Activated naive CD4-positive, alpha-beta T cell treated with anti-CD3 and anti-CD28 coated beads, Interleukin-2, amount 10 ng/mL, durations not matched to agents 7 days and 5 days (primary cell): ENCODE measurements around the gene ANKRD55.
"Not testable (repeated sequence)": the region's sequence is repeated elsewhere in the genome, so short reads cannot be mapped to it uniquely, and the experiment has no call there.

Source experiments
- CTCF ChIA-PET: fragments of 350-600 bp; sonication (Branson Sonifier 250); formaldehyde crosslinking; loops from one replicate; lab custom pipeline; 2021; ENCODE audit warnings: antibody characterized with exemption; lab: Charles Lee
- DNase-seq: peaks from one replicate; pipeline ENCODE4 v3.0.0-alpha.2; 2020
- H3K27ac Mint-ChIP-seq: one replicate; pipeline ENCODE4 v1.8.0; 2021; ENCODE audit warnings: mild to moderate bottlenecking, moderate library complexity, mixed read lengths
- H3K27me3 Mint-ChIP-seq: one replicate; pipeline ENCODE4 v1.8.0; 2021; ENCODE audit warnings: mild to moderate bottlenecking, mixed read lengths
- H3K36me3 Mint-ChIP-seq: one replicate; pipeline ENCODE4 v1.8.0; 2021; ENCODE audit warnings: mixed read lengths
- H3K4me1 Mint-ChIP-seq: one replicate; pipeline ENCODE4 v1.8.0; 2021; ENCODE audit warnings: mixed read lengths
- H3K4me3 Mint-ChIP-seq: one replicate; pipeline ENCODE4 v1.8.0; 2021; ENCODE audit warnings: mild to moderate bottlenecking, moderate library complexity, mixed read lengths
- H3K9me3 Mint-ChIP-seq: one replicate; pipeline ENCODE4 v1.8.0; 2021; ENCODE audit warnings: mixed read lengths

The ANKRD55 gene

DNA sequence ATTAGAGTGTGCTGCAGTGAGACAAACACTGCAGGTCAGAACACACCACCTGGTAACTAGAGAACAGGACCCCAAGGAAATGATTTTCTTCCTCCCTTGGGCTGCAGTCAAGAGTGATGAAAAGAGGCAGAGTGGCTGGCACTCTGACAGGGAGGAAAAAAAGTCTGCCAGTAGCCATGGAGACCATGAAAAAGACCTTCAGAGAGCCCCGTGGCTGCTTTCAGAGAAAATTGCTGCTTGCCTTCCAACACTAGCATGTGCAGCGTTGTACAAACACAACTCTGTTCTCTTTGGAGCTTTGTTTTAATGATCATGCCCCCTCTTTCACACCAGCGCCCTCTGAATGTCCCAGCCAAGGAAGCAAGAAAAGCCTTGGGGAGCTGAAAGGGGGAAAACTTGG lies 68.8 kb downstream of the ANKRD55 start:
- Mint-ChIP-seq H3K27ac (no peak overlapping the region), H3K4me1 (peaks cover 77% of the 10 kb centered on the region), H3K4me3 (no peak overlapping the region), H3K9me3 (no peaks in the 10 kb centered on the region), H3K36me3 (peaks cover 4% of the 10 kb centered on the region), H3K27me3 (no peaks in the 10 kb centered on the region)
- CTCF ChIA-PET: interaction anchor here (1.1 kb wide), 1 partner anchor 66 kb away, joined by 3 read pairs; no protein-coding TSS in a partner anchor
- DNase-seq: no peak

DNA sequence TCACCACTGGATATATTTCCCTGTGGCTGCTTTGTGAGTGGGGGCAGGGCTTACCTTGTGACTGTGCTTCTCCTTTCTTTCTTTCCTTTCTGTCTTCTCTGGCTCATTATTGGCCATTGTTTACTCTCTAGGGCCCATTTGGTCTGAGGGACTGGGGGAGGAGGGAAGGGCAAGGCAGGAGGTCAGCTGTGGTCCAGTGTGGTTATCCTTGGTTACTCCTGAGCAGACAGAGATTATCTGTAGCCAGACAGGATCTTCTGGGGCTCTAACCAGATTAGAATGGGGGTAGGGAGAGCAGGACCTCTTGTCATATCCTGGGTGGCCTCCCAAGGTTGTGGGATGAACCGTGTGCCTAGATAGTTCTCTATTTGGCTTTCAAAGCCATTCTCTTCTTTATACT lies 71.2 kb downstream of the ANKRD55 start:
- Mint-ChIP-seq H3K4me3 (no peak overlapping the region), H3K9me3 (no peaks in the 10 kb centered on the region), H3K27me3 (no peaks in the 10 kb centered on the region), H3K4me1 (peaks cover 82% of the 10 kb centered on the region), H3K27ac (peak overlapping the region; percentile 98), H3K36me3 (peaks cover 24% of the 10 kb centered on the region)
- DNase-seq: no peak
- CTCF ChIA-PET: no interaction called here

DNA sequence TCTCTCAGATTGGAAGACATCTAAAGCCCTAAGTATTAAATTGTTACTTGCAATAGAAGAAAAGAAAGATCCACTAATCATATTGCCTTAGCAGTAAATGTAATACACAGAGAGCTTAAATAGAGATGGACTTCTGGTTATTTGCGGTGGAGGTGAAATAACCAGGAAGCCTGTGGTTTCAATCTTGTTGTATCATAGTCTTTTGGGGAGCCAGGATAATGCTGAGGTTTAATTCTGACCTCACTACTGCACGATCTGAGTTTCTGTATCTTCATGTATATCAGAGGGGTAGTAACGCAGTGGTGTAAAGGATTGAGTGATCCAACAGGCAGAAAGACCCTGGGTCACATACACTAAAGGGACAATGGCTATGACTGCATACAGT lies 71.7 kb downstream of the ANKRD55 start:
- CTCF ChIA-PET: interaction anchor here (1.0 to 1.5 kb wide), 3 partner anchors 9 to 181 kb away, joined by 3 to 5 read pairs (median 4); no protein-coding TSS in a partner anchor
- Mint-ChIP-seq H3K36me3 (peaks cover 26% of the 10 kb centered on the region), H3K4me3 (peak overlapping the region; percentile 87), H3K27me3 (no peaks in the 10 kb centered on the region), H3K4me1 (peaks cover 84% of the 10 kb centered on the region), H3K9me3 (no peaks in the 10 kb centered on the region), H3K27ac (peak overlapping the region; percentile 98)
- no peak for DNase-seq

GRCh38 chr5:56160723-56161438 lies 72.2 kb downstream of the ANKRD55 start:
- CTCF ChIA-PET: interaction anchor here (1.0 to 1.5 kb wide), 6 partner anchors 10 to 181 kb away, joined by 3 to 5 read pairs (median 4); no protein-coding TSS in a partner anchor
- H3K36me3 Mint-ChIP-seq: peaks cover 30% of the 10 kb centered on the region
- no peaks in the 10 kb centered on the region for H3K9me3 Mint-ChIP-seq
- peak overlapping the region; percentile 87 for H3K4me3 Mint-ChIP-seq
- no peak for DNase-seq
- H3K27me3 Mint-ChIP-seq: no peaks in the 10 kb centered on the region
- peak overlapping the region; percentile 98 for H3K27ac Mint-ChIP-seq
- peaks cover 85% of the 10 kb centered on the region for H3K4me1 Mint-ChIP-seq

DNA sequence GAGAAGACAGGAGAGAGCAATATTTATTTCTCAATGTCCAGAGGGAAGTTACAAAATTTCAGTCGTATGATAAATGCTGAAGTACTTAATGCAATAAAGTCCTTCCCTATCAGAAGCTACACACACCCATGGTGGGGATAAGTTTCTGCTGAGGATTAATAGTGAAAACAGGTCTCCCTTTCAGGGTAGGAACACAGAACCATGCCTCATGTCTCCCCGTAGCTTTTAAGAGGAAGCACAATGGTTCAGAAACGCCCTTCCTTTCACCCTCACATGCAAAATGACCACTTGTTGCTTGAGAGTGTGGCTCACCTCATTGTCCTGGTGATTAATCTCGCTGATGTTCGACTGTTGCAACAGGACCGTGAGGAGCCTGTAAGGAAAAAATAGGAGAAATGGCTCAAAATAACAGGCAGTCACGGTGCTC lies 73.6 kb downstream of the ANKRD55 start:
- peaks cover 36% of the 10 kb centered on the region for H3K36me3 Mint-ChIP-seq
- H3K4me3 Mint-ChIP-seq: peak overlapping the region; percentile 87
- no peaks in the 10 kb centered on the region for H3K27me3 Mint-ChIP-seq
- peak overlapping the region; percentile 98 for H3K27ac Mint-ChIP-seq
- CTCF ChIA-PET: interaction anchor here (0.7 to 2.0 kb wide), 4 partner anchors 41 to 179 kb away, joined by 3 to 5 read pairs (median 4); no protein-coding TSS in a partner anchor
- no peak for DNase-seq
- H3K9me3 Mint-ChIP-seq: no peaks in the 10 kb centered on the region
- H3K4me1 Mint-ChIP-seq: peaks cover 94% of the 10 kb centered on the region

DNA sequence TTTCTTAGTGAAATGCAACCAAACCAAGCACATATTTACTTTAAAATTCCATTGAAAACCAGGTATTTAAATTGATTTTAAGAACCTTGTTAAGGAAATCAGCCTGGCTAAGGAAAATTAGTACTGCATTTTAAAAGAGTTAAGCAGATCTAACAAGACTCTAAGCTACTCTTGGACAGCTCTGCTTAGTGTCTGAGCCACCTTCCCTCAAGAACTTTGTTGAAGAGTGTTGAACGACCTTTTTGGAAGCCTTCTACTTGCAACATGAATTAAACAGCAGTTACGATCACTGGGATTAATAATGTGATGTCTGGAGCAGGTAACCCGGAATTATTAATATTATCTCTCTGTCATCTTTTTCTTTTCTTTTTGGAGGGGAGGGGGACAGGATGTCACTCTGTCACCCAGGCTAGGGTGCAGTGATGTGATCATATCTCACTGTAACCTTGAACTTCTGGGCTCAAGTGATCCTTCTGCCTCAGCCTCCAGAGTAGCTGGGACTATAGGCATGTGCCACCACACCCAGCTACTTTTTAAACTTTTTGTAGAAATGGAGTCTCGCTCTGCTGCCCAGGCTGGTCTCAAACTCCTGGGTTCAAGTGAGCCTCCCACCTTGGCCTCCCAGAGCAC lies 74.7 kb downstream of the ANKRD55 start:
- CTCF ChIA-PET: interaction anchor here (0.9 to 2.0 kb wide), 5 partner anchors 11 to 178 kb away, joined by 3 to 5 read pairs (median 4); no protein-coding TSS in a partner anchor
- Mint-ChIP-seq H3K9me3 (no peaks in the 10 kb centered on the region), H3K4me3 (peak overlapping the region; percentile 87), H3K27me3 (no peaks in the 10 kb centered on the region), H3K36me3 (peaks cover 42% of the 10 kb centered on the region), H3K4me1 (peaks cover 96% of the 10 kb centered on the region), H3K27ac (peak overlapping the region; percentile 98)
- peak; percentile 48 for DNase-seq

GRCh38 chr5:56157191-56157621 lies 75.9 kb downstream of the ANKRD55 start:
- not testable (repeated sequence) for H3K9me3 Mint-ChIP-seq, DNase-seq, H3K27me3 Mint-ChIP-seq
- peak overlapping the region; percentile 87 for H3K4me3 Mint-ChIP-seq
- H3K27ac Mint-ChIP-seq: peak overlapping the region; percentile 98
- peaks cover 96% of the 10 kb centered on the region for H3K4me1 Mint-ChIP-seq
- CTCF ChIA-PET: interaction anchor here (1.0 kb wide), 1 partner anchor 174 kb away, joined by 3 read pairs; no protein-coding TSS in a partner anchor
- peaks cover 54% of the 10 kb centered on the region for H3K36me3 Mint-ChIP-seq

GRCh38 chr5:56156585-56157190 lies 76.4 kb downstream of the ANKRD55 start:
- Mint-ChIP-seq H3K36me3 (peaks cover 54% of the 10 kb centered on the region), H3K4me1 (peaks cover 96% of the 10 kb centered on the region), H3K4me3 (peak overlapping the region; percentile 87), H3K27ac (peak overlapping the region; percentile 98)
- peak; percentile 55 for DNase-seq
- CTCF ChIA-PET: interaction anchor here (1.0 kb wide), 1 partner anchor 174 kb away, joined by 3 read pairs; no protein-coding TSS in a partner anchor
- not testable (repeated sequence) for H3K9me3 Mint-ChIP-seq, H3K27me3 Mint-ChIP-seq

- peak overlapping the region; percentile 98 for H3K27ac Mint-ChIP-seq
- peaks cover 54% of the 10 kb centered on the region for H3K36me3 Mint-ChIP-seq
- no peaks in the 10 kb centered on the region for H3K9me3 Mint-ChIP-seq
- H3K4me1 Mint-ChIP-seq: peaks cover 94% of the 10 kb centered on the region
- DNase-seq: peak; percentile 24
- H3K27me3 Mint-ChIP-seq: no peaks in the 10 kb centered on the region
- H3K4me3 Mint-ChIP-seq: peak overlapping the region; percentile 87
- CTCF ChIA-PET: interaction anchor here (1.0 kb wide), 1 partner anchor 173 kb away, joined by 3 read pairs; no protein-coding TSS in a partner anchor
Observed at GRCh38 chr5:56155992-56156584, 77.0 kb downstream of the ANKRD55 start.

GRCh38 chr5:56154732-56155484 lies 78.2 kb downstream of the ANKRD55 start:
- peak overlapping the region; percentile 97 for H3K27ac Mint-ChIP-seq
- DNase-seq: peak; percentile 65

DNA sequence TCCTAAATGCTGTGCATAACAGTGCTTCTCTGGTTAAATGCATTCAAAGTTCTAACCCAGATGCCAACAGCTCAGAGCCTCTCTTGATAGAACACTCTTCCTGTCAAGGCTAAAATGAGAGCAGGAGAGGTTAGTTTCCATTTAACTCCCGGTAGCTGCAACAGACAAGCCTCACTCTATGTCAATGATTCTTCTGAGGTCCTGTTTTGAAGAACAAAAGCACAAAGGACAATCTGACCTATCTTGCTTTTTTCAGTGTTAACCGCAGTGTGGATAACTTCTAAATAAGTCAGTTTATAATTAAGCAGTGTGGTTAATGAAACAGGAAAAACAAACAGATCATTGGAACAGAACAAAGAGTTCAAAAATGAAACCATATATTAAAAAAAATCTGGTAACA lies 80.7 kb downstream of the ANKRD55 start:
- H3K4me1 Mint-ChIP-seq: peaks cover 86% of the 10 kb centered on the region
- H3K36me3 Mint-ChIP-seq: peaks cover 38% of the 10 kb centered on the region
- no peaks in the 10 kb centered on the region for H3K9me3 Mint-ChIP-seq
- peak overlapping the region; percentile 97 for H3K27ac Mint-ChIP-seq
- CTCF ChIA-PET: interaction anchor here (1.0 to 1.1 kb wide), 2 partner anchors 48 to 175 kb away, joined by 3 read pairs; no protein-coding TSS in a partner anchor
- no peaks in the 10 kb centered on the region for H3K27me3 Mint-ChIP-seq
- peak; percentile 25 for DNase-seq
- peak overlapping the region; percentile 56 for H3K4me3 Mint-ChIP-seq

More at GRCh38 chr5:56154732-56155484, 78.2 kb downstream of the ANKRD55 start:
- Mint-ChIP-seq H3K4me3 (peak overlapping the region; percentile 31), H3K36me3 (peaks cover 54% of the 10 kb centered on the region), H3K9me3 (no peaks in the 10 kb centered on the region), H3K4me1 (peaks cover 89% of the 10 kb centered on the region), H3K27me3 (no peaks in the 10 kb centered on the region)
- CTCF ChIA-PET: interaction anchor here (1.3 kb wide), 1 partner anchor 28 kb away, joined by 3 read pairs; no protein-coding TSS in a partner anchor

DNA sequence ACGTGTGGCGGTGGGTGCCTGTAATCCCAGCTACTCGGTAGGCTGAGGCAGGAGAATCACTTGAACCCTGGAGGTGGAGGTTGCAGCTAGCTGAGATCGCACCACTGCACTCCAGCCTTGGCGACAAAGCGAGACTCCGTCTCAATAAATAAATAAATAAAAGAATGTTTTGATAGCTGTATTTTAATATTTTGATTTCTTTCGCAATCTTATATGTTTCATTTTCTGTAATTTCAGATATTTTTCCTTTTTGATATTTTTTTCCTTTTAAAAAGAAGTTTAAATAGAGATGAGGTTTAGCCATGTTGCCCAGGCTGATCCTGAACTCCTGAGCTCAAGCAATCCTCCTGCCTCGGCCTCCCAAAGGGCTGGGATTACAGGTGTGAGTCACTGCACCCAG lies 82.4 kb downstream of the ANKRD55 start:
- H3K27me3 Mint-ChIP-seq, DNase-seq, H3K4me3 Mint-ChIP-seq, CTCF ChIA-PET, H3K9me3 Mint-ChIP-seq, H3K27ac Mint-ChIP-seq: not testable (repeated sequence)
- Mint-ChIP-seq H3K36me3 (peaks cover 34% of the 10 kb centered on the region), H3K4me1 (peaks cover 81% of the 10 kb centered on the region)

- CTCF ChIA-PET: interaction anchor here (0.6 to 2.2 kb wide), 8 partner anchors 12 to 171 kb away, joined by 3 to 10 read pairs (median 4); no protein-coding TSS in a partner anchor
- Mint-ChIP-seq H3K36me3 (peaks cover 28% of the 10 kb centered on the region), H3K9me3 (no peaks in the 10 kb centered on the region), H3K27me3 (no peaks in the 10 kb centered on the region), H3K27ac (peak overlapping the region; percentile 94), H3K4me3 (peak overlapping the region; percentile 17), H3K4me1 (peaks cover 81% of the 10 kb centered on the region)
- DNase-seq: peak; percentile 81
Observed at GRCh38 chr5:56148453-56148971, 84.6 kb downstream of the ANKRD55 start.
